8988T (cell line): ENCODE measurements around the gene FAM241B.

Experiments used
- DNase-seq: peaks from one replicate; pipeline ENCODE4 v3.0.0; 2011

FAM241B gene

DNA sequence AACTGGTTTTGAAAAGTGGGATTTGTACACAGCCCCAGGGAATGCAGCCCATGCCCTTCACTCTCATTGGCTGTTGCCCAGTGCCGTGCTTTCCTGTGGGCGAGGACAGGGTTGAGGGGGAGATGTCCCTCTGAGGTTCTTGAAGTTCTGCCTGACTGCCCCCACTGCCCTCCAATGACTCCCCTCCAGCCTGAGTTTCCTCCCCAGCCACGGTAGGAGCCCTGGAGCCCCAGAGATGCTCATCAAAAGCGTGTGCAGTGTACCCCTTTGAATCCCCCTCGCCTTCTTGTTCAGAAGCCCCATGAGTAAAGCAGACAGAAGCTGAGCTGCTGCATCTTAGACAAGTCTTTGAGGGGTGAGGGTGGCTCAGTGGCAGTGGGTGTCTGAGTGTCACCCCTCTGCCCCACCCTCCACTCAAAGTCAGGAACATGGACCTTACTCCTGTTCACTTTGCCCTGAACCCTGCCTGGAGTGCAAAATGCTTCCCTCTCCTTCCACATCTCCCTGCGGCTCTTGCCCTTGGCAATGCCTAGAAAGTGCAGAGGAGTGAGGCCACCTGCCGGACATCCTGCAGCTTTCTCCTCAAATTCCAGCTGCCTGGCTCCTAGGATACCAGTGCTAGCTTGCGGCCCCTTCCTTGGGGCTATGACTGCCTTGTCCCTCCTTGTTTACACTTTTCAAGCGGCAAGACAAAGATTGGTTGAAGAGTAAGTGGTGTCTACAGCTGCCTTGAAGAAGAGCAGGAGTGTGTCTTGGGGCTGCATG, 19.9 kb downstream of the FAM241B start:
- no peak for DNase-seq

DNA sequence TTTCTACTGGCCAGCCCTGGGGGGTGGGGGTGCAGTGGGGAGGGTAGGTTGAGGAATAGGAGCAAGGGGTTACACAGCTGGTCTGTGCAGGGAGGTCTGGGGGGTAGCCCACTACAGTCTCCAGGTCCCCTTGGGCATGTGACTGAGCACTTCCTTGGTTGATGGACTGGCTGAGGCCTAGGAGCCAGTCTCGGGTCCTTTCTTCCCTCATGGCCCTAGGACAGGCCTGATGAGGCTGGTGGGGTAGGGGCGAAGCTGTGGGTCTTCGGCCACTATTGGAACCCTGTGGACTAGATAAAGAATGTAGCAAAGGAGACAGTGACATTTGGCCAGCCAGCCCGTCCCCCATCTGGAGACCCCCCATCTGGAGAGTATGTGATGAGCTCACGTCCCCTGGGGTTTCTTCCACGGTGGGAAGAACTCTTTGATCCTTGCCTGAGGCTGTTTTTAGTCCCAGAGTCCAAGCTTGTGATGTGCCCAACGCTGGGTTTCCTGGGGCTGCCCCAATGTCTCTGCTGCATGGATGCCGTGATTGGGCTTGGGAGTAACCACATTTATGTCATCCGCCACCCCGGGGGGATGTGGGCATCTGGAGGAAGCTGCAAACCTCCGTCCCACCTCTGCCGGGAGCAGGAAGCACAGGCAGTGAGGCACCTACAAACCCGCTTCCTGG, 20.7 kb downstream of the FAM241B start:
- no peak for DNase-seq

DNA sequence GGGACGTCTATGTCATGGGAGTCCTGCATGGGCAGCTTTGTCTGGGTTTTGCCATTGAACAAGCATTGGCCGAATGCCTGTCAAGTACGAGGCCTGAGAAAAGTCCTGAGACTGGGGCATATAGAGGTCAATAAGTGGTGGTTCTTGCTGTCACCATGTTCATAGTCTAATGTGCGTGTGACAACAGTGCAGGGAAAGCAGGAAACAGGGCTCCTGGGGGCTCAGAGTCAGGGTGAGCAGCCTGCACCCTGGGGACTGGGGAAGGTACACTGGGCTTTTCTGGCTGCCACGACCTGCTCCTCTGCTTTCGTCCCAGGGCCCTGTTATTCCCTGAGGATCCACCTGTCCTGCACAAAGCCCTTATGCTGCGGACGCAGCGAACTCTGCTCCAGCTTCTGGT, 21.3 kb downstream of the FAM241B start:
- DNase-seq, result no peak

DNA sequence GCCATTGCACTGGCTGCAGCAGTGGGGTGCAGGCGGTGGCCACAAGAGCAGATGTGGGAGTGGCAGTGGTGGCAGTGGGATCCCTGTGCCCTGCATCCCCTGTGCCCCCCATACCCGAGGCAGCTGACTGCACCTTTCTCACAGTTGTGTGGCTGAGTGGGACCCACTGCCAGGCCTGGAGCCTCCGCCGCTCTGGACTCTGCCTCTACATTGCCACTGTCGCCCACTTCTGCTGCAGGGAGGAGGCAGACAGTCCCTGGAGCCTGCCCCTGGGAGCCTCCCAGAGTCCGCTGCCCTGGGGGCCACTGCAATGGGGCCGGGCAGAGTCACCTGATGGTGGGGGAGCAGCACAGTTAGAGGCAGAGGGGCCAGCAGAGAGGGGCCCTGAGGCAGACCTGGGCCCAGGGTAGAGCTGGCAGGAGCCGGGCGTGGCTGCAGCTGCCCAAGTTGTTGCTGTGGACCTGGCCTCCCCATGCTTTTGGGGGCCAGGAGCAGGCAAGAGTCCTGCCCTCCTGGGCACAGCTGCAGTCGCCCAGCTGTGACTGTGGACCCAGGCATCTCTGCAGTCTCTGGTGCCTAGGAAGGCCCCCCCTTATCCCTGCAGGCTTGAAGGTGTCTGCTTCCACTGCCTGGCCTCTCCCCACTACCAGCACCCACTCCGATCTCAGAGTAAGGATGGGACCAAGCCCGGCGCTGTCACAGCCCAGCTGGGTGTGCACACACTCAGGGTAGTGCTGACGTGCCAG, 22.2 kb downstream of the FAM241B start:
- DNase-seq, result no peak

DNA sequence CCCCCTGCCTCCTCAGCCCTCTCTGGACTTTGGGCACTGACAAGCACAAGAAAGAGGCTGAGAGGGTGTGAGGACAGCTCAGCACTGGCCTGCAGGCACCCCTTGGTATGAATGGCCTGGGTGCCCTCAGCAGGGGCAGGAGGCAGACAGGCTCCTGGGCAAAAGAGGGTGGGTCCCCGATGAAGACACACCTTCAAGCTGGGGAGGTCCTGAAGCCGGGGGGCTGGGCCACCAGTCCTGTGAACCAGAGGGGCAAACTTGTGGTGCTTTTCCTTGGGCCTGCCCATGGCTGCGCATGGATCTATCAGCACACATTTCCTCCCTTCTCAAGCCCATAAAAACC, 22.8 kb downstream of the FAM241B start:
- DNase-seq, result no peak

DNA sequence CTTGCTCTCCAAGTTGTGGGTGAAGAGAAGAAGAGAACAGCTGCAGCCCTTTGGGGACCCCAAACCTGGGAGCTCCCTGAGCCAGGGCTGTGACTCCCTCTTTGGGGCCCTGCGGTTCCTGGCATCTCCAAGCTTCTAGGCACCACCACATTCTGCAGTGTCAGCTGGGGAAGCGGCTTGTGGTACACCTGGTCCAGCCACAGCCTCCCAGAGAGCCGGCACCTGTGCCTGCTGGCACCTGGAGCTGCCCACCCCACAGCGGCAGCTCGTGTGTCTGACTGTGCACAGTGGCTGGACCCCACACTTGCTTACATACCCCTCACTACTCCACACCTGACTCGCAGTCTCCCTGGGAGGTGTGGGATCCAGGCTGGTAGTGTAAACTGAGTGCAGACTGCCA, 23.5 kb downstream of the FAM241B start:
- no peak for DNase-seq

DNA sequence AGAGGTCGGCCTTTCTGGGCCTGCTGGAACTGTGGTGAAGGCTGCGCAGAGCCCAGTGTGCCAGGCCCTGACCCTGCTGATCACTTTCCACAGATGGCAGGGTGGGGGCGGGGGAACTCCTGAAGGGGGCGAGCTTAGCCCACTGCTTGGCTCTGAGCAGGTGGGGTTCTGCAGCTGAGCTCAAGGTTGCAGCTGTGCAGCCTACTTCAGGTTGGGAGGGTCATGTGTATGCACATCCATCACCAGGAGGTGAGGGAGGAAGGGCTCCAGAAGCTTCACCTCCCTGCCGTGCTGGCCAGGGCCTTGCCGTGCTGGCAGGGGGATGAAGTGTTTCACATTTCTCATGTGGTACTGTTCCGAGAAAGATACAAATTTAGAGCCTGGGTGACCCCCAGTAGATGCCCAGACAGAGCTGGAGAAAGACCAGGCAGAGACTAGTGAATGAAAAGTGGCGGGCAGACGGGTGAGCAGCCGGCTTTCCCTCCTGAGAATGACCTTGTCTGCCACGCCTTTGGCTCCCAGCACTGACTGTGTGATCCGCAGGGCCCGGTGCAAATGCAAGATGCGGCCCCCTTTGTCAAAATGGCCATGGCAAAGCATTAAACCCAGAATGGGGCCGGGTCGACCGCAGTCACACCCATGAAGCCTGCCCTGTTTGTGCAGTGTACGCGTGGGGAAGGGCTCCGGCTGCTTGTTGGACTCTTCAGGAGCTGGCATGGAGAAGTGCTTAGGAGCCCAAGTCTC, 25.2 kb downstream of the FAM241B start:
- DNase-seq, result no peak

DNA sequence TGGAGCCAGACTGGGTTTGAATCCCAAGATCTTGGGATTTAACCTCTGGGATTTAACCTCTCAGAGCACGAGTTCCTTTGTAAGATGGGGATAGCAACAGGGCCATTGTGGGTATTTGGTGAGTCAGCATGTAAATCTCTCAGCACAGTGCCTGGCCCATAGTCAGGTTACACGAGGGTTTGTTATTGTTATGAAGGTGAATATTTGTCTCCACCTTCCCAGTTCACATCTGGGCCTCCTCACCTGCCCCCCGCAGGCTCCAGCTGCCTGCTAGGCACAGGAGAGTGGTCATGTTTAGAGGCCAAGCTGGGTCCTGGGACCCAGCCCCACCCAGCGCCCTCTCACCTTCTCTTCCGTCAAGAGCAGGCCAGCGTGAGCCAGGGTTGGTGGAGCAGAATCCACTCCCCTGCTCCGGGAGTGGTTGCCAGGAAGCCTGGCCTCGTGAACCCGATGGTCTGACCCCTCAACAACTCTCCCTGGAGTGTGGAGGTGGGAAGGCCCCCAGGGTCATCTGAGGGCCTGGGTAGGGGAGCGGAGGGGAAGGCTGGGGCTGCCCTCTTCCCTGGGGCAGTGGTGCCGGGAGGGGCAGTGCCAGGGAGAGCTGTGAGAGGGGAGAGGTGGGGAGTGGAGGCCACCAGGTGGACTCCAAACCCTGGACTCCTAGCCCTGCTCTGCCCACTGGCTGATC, 26.0 kb downstream of the FAM241B start:
- no peak for DNase-seq

DNA sequence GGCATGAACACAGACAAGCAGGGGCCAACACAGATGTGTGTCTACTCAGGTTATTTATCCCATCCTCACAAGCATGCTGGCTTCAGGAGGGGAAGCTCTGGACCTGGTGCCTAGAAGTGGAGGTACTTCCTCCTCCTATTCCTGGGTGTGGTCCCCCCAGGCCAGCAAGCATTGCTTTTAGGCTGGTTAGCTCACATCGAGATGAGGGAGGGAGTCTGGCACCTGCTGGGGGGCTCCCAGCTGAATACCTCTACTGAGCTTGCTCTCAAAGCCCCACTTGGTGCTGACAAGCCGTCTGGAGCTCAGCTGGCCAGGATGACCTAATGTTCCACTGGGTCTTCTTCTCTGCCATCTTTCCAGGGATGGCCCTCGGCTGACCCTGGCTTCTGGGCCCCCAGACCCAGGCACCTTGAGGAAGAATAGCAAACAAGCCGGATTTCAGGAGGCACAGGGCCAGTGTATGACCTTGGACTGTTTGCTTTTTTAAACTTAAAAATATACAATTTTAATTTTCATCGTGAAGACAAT, 26.8 kb downstream of the FAM241B start:
- DNase-seq, result no peak

DNA sequence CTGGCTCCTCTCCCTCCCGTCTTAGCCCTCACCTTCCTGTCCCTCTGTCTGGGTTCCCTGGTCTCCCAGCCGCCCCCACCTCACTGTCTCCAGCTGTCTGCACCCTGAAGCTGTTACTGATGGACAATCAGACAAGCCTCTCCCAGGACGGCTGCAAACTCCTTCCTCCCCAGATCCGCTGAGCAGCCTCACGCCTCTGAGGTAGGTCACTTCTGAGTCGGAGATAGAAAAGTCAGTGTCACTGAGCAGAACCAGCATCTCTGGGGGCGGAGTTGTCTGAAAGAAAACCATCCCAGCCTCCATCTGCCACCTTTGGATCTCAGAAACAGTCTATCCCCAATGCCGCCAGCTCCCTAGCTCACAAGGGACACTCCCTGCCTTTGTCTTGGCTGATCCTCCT, 27.4 kb downstream of the FAM241B start:
- no peak for DNase-seq

DNA sequence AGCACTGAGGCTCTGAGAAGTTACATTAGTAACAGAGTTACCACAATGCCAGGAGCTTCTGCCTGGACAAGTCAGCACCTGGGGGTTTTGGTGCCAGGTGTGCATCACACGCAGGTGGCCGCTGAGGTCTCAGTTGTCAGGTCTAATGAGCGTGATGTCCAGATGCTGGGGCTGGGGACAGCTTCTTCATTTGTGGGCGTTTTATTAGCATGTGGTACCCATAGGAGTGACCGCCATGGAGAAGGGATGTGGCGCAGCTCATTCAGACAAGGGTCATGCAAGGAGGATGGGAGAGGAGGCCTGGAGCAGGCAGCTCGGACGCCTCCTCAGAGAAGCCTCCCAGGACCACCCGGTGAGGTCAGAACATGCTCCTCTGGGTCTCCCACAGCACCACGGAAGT, 27.8 kb downstream of the FAM241B start:
- no peak for DNase-seq

DNA sequence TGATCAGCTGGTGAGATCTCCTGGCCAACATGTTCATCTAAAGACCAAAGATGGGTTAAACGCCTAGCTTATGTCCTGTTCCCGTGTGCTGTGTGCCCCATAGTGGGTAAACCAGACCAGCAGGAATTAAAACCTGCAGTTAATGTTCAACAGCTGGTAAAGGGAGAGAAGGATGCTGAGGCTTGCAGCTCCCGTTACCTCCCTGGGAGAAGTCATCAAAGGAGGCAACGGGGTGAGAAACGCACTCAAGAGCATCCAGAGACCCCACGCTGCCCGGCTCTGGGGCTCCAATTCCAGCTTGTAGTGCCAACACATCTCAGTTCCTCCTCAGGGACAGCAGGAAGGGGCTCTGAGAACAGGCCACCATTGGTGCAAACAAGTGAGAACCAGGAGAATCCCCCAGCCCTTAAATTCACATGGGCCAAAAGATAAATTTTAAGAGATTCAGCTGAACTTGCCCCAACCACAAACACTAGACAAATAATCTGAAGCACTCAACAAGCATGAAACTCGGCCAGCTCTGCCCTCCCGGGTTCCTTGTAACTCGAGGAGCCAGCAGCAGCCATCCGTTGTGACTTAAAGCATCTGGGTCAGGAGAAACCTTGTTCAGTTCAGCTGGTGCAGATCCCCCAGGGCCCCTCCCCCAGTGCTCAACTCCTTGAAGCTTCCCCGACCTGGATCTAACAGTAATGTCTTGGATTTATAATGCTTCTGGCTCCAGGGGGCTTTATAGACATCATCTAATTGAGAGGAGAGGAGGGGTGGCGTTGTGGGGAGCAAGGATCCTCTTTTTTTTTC, 29.4 kb downstream of the FAM241B start:
- no peak for DNase-seq

DNA sequence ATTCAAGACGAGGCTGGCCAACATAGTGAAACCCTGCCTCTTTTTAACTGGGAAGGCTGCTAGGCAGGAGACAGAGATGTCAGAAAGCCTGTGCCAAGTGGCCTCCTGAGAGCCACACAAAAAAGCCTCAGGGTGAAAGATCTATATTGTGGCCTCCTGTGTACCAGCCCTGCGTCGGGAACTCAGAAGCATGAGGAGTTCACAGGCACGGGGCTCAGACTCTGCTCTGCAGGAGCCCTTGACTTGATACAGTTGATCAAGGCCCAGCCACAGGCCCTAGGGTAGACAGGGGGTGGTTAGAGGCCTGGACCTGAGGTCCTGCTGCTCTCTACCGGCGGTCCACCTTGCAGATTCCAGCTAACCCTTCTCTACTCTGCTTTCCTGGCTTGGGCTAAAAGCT, 30.2 kb downstream of the FAM241B start:
- no peak for DNase-seq

DNA sequence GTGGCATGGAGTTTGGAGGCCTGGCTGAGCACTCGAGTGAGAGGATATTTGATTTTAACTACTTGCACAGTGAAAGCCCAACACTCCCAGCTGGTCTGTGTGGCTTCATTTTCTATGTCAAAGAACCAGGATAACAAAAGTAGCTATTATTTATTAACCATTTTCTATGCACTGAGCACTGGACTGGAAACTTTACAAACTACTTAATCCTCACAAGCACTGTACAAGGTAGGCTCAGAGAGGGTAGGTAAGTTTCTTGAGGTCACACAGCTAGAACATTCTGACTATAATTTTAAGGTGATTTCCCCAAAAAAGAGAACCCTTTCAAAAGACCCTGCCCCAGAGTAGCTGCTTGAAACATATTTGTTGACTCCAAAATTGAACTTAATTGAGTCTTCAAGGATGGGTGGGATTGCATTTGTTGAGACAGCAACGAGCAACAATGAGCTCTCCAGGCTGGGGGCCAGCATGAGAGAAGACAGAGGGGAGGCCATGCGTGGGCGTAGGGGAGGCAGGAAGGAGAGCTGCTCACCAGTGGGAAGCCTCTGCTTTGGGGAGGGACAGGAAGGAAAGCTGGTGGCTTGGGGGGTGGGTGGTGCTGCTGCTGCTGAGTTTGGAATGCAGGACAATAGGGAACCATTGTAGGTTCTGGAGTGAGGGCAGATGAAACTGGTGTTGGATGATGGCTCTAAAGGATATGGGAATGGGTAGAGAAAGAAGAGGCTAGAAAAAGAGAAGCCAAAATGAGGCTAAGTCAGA, 31.5 kb downstream of the FAM241B start:
- no peak for DNase-seq

DNA sequence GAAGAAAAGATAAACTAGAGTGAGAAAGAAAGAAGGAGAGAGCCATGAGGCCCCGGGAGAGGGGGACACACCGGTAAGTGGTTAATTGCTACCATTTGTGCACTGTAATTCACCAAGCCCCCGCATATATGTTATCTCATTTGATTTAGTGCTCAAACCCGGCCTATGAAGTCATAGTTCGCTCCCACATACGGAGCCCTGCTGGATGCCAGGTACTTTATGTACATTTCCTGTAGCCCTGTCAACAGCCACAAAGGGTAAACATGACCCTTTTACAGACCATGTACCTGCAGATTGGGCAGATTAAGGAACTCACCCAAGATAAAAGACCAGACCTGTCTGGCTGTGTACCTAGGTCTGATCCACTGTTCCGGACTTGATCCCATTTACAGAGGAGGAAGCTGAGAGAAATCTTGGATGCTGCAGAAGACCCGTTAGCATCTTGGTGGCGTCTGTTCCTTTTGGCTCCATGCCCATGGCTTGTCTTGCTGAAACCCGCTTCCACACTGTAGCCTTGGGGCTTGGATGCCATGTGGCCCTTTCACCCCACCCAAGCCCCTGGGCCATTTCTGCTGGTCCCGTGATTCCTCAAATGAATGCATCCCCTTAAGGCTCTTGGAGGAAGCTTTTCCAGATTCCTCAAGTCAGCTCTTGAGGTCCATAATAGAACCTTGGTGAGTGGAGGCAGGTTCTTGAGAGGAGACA, 32.3 kb downstream of the FAM241B start:
- DNase-seq, result no peak

DNA sequence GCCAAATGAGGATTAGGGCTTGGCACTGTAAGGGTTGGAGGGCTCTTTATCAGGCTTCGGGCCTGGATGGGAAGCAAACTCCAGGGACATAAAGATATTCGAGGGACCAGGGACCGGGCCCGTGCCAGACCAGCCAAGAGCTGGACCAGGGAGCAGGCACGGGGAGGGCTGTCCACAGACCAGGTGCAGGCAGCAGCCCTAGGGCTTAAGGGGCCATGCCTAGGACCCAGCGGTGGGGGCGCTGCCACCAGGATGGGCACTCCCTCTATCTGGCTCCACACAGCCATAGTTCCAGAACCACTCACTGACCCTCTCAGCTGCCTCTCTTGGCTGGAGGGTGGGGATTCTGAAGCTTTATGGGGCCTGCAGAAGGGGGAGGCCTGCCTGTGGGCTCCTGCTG, 32.9 kb downstream of the FAM241B start:
- no peak for DNase-seq

DNA sequence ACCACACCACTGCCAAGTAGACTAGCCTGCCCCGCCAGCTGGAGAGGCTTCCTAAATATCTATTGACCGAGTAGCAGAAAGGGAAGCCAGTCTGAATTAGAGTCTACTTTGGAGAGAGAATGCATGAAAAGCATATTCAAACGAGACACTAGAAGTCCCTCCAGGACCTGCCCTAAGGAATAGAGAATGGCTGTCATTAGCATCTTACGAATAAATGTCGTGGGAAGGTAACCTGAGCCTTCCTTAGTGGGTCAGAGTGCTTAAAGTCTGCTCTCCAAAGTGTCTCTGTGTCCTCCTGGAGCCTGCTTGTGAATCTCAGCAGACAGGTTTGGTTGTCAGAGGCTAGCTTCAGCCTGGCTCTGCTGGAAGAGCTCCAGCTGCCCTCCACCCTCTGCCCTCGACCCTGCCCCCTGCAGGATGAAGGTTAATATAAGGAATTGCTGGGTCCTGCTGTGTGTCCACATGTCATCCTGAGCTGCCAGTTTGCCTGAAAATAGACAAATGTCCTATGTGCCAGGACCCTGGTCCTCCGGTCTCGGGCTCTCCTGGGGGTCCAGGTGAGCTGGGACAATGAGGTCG, 33.4 kb downstream of the FAM241B start:
- DNase-seq, result no peak

DNA sequence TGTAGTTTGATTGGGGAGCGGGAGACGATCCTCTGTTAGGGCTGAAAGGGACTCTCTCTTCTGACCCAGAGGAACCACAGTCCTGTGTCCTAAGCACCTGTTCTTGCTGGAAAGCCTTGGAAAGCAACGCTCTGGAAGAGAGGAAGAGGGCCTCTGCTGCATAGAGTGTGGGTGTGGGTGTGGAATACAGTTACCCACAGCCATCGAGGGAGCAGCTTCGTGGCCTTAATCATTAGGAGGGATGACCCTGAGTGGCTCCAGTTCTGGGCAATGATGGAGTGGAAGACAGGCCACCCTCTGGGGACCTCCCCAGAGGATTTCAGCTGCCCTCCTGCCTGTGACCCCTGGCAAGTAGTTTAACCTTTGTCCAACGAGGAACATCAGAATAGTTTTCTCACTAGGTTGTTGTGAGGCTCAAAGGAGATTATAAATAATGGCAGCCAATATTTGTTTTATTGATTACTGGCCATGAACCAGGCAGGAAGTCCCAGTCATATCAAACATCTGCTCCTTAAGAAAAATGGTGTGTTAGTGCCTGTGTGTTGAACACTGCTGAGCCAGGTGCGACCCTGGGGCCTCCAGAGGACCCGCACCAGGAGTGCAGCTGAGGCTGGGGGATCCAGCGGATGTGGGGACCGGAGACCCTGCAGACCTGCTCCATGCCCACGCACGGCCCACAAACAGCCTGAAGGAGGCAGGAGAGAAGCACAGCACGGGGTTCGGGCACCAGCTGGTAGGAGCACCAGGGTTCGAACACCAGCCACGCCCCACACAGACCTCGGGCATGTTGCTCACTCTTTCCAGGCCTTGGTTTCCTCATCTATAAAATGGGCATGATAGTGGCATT, 35.6 kb downstream of the FAM241B start:
- DNase-seq, result no peak

DNA sequence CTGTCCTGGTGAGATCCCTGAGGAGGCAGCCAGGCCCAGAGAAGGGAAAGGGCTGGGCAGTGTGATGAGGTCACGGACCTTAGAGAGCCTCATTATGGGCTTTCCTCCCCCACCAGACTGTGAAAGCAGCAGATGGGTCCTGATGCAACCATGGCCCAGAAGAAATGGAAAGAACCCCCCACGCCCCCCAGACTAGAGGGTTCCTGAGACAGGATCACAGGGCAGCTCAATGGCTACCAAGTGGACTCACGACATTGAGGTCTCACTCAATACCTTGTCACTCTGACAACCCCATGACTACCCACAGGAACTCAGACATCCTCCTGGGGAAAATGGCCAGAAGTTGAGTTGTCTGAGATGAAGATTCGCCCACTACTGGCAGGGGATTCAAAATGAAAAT, 36.7 kb downstream of the FAM241B start:
- DNase-seq, result no peak
